GM21390 (cell line): ENCODE measurements around the gene SYK.

Experiments
- ATAC-seq: cut with Tn5 transposase; IDR thresholded peaks from one replicate; pipeline ENCODE4 v1.9.1; 2021; ENCODE audit not compliant: unreplicated experiment

Gene SYK

DNA sequence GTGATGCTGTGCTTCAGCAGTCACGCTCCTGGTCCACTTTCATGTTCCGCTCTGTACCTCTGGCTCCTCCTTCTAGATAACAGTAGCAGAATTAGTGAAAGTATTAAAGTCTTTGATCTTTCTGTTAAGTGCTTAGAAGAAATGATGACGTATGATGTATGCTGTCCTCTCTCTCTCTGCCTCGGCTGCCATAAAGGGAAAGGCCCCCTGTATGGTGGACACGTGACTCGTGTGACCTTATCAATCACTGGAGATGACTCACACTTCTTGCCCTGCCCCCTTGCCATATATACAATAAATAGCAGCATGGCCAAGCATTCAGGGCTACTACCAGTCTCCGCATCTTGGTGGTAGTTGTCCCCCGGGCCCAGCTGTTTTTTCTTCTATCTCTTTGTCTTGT lies 100.3 kb downstream of the SYK start:
- no peak for ATAC-seq

DNA sequence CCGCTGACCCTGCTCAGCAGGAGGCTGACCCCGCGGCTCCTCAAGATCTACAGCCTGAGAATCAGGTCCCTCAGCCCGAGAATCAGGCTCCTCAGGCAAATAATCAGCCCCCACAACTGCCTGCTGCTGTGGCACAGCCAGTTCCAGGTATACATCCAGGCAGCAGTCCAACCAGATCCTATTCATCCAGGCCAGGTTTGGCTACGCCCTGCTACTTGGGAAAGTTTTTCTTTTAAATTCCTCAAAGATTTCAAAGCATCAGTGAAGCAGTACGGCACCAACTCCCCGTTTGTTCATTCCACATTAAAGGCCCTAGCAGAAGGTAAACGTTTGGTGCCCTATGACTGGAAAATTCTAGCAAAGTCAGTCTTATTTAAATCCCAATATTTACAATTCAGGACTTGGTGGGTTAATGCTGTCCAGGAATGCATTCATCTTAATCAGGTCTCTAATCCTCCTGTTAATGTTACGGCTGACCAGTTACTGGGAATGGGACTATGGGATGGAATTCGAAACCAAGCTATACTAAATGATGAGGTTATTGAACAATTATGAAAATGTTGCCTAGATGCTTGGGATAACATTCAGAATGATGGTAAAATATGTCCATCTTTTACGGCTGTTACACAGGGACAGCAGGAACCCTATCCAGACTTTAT lies 102.3 kb downstream of the SYK start:
- no peak for ATAC-seq

DNA sequence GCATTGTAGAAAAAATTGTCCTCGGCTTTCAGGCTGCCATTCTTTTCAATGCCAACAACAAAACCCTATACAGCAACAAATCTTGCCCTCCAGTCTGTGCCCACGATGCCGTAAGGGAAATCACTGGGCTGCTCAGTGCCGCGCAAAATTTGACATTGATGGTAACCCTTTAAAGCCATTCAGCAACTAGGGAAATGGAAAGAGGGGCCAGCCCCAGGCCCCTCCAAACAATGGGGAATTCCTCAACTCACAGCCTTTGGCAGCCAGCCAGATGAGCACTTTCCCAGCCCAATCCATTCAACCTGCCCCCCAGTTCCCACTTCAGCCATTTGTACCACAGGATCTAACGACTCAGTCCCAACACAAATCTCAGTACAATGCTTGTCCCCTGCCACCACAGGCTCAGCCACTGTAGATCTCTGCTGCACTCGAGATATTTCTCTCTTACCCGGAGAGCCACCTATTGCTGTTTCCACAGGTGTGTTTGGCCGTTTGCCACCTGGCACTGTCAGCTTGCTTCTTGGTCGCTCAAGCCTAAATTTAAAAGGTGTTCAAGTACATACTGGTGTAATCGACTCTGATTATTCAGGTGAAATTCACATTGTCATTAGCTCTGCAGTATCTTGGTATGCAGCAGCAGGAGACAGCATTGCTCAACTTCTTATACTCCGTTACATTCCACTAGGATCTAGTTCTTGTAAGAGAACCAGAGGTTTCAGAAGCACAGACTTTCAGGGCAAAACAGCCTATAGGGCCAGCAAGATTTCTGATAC lies 103.3 kb downstream of the SYK start:
- no peak for ATAC-seq

DNA sequence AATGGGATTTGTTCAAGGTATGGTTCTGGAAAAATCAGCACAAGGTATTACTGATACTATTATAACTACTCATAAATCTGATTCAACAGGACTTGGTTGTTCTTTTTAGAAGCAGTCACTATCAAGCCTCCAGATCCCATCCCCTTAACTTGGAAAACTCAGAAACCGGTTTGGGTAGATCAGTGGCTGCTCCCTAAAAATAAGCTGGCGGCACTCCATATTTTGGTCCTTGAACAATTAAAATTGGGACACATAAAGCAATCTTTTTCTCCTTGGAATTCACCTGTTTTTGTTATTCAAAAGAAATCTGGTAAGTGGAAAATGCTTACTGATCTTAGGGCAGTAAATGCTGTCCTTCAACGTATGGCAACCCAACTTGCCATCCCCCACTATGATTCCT lies 104.2 kb downstream of the SYK start:
- no peak for ATAC-seq

DNA sequence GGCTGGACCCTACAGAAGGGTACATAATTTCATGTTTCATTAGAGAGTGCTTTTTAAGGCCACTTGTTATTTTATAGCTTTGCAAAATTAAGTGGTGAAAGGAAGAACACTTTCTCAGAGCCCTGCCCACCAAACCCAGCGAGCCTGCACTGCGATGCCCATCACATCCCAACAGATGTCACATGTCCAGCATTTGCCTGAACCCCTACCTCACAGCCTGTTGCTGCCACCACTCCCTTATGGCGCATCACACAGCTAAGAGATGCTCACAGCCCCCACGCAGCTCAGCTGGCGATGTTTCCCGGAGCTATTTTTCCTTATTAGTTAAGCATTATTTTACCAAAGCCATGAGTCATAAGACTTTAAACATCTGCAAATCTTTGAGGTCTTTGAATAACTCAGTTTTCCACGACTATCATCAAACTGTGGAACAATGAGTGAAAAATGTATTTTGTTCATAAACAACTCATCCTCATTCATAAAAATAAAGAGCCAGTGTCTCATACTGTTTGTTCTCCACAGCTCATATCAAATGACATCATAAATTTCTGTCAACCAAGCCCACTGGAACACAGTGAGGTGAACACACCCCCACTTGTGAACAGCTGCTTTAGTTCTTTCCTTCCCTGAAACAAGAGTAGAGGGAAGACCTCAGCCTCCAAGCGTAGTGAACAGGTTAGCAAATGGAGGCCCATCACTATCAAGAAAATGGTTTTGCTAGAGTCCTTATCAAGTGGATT lies 104.9 kb downstream of the SYK start:
- ATAC-seq: no peak

DNA sequence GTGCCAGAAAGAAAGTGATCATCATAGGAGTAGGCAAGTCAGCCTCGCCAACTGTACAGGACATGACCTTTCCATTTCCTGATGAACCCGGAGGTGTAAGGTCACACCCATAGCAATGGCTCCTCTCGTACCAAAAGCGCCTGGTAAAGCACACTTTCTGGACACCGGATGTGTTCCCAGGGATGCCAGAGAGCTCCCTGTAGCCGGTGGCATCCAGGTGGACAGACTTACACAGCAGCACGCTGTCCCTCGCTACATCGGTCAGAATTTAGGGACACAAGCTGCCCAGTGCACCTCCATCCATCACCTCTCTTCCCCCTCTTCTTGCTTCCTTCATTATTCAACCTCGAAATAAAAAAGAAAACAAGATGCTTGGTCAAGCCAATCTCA lies 105.4 kb downstream of the SYK start:
- ATAC-seq: no peak

DNA sequence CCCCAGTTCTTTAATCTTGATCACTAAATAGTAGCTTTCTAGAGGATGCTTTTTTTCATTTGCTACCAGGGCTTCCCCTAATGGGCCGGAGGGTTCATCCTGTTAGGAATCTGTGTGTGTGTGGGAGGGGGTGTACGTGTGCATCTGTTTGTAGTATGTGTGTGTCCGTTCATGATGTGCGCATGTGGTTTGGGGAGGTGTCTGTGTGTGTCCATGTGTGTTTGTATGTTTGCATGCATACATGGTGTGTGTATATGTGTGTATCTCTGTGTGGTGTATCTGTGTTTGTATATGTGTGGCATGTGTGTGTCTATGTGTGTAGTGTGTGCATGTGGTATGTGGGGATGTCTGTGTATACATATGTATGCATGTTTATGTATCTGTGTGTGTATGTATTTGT lies 106.2 kb downstream of the SYK start:
- ATAC-seq: no peak

DNA sequence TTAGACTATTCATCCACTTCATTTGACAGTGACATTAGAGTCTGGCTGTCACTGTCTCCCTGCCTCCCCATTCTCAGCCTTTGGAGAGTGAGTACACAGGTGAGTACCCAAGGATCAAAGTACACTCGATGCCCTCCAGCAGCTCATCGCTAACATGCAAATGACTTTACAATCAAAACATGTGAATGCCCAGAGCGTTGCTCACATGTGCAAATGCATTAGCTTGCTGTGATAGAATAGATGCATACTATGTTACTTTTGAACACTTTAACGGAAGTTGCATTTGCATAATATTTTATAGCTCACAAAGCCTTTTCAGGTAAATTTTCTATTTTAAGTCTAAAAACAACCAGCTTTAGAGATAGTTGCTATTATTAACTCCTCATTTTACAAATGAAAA lies 107.6 kb downstream of the SYK start:
- peak; percentile 78 for ATAC-seq

DNA sequence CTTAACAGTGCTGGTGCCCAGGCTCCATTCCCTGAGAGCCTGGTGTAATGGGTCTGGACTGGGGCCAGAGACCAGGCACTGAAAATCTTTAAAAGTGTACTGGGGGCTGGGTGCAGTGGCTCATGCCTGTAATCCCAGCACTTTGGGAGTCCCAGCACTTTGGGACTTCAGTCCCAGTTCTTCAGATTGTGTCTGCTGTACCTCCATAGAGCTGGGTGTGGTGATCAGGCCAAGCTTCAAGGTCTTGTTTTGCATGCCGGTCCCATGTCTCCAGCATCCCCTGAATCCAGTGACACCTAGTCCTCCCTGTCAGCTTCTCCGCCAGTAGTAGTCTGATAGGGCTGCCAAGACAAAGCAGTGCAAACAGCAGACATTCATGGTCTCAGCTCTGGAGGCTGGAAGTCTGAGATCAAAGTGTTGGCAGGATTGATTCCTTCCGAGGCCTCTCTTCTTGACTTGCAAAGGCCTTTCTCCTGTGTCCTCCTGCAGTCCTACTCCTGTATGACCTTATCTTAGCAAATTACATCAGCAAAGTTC lies 108.2 kb downstream of the SYK start:
- peak; percentile 6 for ATAC-seq

DNA sequence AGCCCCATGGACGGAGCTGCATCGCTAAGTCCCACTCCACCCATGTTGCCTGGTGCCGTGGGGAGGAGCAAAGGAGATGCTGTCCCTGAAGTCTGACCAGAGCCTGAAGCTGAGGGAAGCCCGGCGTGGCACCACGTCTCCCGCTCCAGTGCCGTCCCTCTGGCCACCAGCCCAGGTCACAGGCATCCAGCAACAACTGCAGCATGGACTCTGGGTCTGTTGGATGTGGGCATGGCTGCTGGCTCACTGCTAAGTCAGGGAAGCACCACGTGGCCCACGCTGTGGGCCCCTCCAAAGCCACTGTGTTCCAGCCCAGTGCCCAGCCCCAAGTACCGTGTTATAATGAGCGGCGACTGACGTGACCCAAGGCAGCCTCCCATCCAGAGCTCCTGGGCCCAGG lies 112.6 kb downstream of the SYK start:
- no peak for ATAC-seq

DNA sequence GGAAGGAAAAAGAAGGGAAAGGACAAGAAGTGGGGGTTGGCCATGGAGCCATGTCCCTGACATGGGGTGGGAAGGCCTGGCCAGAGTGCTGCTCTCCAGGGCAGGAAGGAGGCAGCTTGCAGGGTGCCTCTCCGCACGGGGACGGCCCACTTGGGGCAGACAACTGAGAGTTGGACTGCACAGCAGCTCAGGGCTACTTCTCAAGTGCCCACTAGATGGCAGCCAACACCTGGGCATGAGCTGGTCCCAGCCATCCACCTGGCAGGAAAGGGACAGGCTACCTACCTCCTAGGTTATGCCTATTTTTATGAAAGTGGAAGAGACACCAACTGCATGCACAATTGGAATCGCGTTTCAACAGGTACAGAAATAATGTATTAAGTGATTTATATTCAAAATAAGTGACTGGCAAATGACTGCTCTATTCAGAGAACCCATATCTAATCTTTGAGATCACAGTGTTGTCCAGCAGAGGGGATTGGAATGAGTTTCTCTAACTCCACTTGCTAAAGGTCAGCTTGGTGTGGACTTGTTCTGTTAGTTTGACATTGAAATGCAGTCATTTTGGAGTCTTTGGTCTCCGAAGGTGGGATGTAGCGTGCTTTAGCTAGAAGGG lies 113.4 kb downstream of the SYK start:
- ATAC-seq: peak; percentile 90

DNA sequence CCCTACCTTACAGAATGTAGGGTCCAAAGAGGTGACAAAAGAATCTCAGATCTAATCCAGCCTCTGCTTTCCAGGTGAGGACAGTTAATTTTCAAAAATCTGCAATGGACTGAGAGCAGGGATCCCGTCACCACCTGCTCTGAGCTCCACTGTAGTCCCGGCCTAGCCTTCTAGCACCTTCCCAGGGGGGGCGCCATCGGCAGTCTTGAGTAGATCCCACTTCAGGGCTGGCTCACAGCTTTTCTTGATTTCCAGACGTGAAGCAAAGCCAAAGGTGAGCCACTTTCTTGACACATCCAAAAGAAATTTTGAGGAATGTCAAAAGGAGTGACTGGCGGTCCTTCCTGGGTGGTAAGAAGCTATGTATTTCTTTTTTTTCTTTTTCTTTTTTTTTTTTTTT lies 114.1 kb downstream of the SYK start:
- no peak for ATAC-seq

DNA sequence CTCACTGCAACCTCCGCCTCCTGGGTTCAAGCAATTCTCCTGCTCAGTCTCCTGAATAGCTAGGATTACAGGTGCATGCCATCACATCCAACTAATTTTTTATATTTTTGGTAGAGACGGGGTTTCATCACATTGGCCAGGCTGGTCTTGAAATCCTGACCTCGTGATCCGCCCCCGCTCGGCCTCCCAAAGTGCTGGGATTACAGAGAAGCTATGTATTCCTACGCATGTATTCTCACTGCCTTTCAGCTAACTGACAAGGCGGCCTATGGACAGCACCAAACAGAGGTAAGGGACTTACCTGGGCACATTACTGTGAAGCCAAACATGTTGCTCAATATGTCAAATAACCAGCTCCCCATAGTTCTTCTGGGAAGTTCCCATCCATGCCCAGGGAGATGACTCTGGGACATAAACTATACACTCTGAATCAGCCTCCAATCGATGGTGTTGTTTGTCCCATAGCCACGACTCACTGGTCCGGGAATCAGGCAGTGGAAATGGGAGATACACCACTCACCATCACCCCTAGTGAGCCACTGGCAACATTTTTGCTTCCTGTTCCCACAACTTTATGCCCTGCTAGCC lies 114.6 kb downstream of the SYK start:
- ATAC-seq: no peak

DNA sequence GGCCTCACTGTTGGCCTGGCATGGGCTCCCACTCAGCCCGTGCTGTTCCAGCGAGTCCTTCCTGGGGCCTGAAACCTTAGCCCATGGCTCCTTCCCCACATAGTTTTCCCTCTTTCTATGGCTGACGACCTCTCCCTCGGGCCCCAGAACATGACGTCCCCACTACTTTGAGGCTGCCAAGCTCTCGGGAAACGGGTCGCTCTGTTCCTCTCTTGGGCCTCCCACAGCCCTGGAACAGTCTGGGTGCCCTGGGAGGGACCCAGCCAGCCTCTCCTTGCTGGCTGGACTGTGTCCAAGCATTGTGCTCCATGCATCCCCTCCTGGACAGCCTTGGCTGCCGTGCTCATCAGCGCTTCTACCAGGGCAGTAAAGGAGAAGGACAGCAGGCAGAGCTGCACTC lies 118.3 kb downstream of the SYK start:
- ATAC-seq: no peak

DNA sequence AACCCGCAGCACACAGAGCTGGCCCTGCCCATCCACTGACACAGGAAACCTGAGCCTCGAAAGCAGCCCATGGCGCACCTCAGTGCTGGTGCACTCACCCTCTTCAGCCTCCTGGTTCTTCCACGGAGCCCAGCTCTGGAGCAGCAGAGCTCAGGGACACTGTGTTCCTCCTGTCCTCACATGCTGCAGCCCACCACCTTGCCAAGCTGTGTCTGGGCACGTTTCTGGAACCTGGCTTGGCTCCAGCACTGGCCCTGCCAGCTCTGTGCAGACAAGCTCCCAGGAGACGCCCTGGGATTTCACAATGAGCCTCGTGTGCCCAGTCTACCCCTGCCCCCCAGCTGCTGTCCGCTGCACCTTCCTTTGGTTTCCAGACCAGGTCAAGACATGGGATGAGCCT lies 119.5 kb downstream of the SYK start:
- no peak for ATAC-seq

DNA sequence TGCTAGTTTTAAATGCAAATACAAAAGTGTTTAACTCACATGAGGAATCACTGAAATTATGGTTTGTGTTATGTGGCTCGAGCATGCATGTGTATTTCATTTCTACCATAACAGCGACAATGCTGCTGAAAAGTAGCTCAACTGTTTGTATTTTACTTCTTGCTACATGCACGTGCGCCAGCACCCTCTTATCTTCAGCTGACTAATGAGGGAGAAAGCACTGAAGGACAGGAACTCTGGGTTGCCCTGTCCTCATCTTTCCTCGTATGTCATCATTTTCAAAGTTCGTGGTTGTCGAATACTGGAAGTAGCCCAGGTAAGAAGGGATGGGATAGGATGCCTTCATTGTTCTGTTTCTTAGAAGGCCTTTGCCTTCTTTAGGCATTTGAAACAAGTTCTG lies 120.3 kb downstream of the SYK start:
- no peak for ATAC-seq

DNA sequence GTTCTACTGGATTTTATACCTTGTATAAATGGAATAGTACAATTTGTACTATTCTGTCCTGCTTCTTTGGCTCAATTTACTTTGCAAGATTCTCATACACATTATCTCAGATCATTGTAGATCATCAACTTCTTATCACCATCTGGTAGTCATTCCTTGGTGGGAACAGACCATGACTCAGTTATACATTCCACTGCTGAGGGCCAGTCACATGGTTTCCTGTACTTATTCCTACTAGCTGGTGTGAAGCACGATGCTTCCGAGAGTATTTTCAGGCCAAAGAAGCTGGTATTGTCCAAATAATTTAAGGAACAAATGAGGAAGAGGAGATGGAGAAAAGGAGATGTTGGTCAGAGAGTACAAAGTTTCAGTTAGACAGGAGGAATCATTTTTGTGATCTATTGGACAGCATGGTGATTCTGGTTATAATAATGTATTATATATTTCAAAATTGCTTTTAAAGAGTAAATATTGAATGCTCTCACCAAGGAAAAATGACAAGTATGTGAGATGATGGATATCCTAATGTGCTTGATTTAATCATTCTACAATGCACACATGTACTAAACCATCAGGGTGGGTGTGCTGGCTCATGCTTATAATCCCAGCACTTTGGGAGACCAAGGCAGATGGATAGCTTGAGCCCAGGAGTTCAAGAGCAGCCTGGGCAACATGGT lies 124.1 kb downstream of the SYK start:
- no peak for ATAC-seq

DNA sequence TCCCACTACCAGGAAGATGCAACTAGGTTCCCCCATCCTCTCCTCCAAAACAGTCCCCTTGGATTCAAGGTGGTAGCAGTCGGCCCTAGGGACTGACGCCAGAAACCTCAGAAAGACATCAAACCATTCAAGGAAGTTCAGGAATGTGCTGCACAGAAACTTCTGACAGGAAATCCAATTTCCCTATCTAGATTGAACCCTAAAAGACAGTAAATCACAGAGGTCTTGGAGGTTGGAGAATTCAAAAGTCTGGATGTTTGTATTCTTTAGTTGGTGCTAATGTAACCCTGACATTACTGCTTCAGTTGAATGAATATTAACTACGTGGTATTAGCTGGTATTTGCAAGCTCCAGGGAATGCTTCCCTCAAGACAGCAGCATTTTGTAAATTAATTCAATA lies 125.3 kb downstream of the SYK start:
- no peak for ATAC-seq

DNA sequence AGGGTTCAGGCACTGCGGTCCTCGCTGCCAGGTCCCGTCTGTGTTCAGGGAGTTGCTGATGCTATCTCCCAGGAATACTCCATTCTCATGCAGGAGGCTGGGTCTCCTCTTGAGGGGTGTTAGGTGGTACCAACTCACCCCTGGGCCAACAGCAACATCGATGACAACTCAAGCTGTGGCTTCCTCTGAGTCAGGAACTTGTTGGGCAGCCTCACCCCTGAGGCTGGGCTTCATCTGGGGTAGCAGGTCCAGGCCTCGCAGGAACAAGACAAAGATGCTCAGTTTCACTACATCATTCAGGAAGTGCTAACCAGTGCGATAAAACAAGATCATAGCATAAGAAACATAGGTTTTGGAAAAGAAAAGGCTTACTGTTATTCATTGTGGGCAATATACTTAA lies 125.9 kb downstream of the SYK start:
- no peak for ATAC-seq

DNA sequence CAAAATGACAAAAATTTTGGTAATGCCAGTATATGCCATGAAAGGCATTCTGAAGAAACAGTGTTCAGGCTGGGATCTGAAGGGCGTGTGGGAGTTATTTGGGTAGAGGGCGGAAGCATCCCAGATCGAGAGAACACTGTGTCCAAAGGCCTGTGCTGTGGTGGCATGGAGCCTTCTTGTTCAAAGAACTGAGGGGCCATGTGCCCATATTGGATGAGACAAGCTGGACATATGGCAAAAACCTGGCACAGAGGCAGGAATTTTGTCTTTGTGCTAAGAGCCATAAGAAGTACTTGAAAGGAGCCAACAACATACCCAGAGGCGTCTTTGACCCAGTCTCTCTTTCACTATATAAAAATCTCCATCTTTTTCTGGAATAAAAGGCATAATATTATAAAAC lies 128.0 kb downstream of the SYK start:
- no peak for ATAC-seq

DNA sequence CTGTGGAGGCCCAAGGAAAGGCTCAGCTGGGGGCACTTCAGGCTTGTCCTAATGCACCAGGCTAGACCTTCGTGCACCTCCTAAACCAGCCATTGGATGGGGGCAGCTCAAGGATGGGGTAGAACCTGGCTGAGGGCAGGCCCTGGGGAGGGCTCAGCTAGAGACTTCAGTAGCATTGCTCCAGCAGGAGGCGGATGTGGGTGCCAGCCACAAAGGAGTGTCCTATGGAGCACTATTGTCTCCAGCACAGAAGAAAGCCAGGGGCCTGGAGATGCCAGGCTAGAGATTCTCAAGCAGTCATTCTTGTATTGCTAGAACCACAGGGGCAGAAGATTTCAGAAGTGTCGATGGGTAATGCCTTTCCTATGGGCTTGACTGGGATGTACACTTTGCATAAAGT lies 131.8 kb downstream of the SYK start:
- ATAC-seq: no peak
